WI38 (cell line): ENCODE data around the gene MS4A4A.

Source experiments
- H3K4me3 ChIP-seq: 2 replicates; pipeline ENCODE4 v1.5.1; 2011; ENCODE audit warnings: low read depth, mild to moderate bottlenecking, control low read depth, low read length
- TF ChIP-seq, protein P1 (sequence below): IDR thresholded peaks from 2 replicates; pipeline ENCODE4 v1.5.1; 2012; ENCODE audit warnings: low read depth, mild to moderate bottlenecking, control low read depth, low read length

The MS4A4A gene

DNA sequence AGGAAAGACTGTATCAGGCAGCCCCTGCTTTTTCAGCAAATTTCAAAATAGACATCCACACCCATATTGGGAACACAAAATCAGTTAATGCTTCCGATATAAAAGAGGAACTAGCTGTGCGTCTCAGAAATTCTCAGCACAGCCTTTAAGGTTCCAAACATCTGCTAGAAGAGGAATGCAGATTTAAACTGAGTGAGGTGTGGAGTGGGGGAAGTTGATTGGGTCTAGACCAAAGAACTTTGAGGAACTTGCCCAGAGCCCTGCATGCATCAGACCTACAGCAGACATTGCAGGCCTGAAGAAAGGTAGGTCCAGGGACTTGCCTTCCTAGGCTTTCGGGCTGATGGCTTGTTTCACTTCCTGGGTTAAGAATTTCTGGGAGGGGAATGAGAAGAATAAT is at the start of gene MS4A4A:
Gene MS4A4A, plus strand, starts transcription at position 255 of the 400 bp plus-strand sequence. Its CDS starts 10 bp downstream, at position 265.
- TF ChIP-seq, protein P1, sequence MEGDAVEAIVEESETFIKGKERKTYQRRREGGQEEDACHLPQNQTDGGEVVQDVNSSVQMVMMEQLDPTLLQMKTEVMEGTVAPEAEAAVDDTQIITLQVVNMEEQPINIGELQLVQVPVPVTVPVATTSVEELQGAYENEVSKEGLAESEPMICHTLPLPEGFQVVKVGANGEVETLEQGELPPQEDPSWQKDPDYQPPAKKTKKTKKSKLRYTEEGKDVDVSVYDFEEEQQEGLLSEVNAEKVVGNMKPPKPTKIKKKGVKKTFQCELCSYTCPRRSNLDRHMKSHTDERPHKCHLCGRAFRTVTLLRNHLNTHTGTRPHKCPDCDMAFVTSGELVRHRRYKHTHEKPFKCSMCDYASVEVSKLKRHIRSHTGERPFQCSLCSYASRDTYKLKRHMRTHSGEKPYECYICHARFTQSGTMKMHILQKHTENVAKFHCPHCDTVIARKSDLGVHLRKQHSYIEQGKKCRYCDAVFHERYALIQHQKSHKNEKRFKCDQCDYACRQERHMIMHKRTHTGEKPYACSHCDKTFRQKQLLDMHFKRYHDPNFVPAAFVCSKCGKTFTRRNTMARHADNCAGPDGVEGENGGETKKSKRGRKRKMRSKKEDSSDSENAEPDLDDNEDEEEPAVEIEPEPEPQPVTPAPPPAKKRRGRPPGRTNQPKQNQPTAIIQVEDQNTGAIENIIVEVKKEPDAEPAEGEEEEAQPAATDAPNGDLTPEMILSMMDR, result no peak
- no peak within 1 kb of the TSS for H3K4me3 ChIP-seq

GRCh38 chr11:60230681-60231080 is 49.8 kb upstream of the MS4A4A start:
- no peak overlapping the region for H3K4me3 ChIP-seq
- TF ChIP-seq, protein P1, result no peak

DNA sequence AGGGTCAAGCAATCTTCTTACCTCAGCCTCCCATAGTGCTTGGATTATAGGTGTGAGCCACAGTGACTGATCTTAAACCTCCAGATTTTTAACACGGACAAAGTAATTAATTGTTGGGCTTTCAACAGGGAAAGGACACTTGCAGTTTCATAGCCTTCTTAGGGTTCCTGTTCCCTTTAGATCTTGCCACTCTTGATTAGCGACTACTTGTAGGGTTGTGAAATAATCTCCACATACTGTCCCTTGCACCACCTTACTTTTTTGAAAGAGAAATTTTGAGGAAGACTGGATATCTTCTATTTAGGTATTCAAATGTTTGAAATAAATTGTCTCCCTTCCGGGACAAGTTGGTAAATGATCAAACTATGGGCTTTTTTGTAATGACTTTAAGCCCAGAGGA is 45.1 kb upstream of the MS4A4A start:
- TF ChIP-seq, protein P1, result no peak
- H3K4me3 ChIP-seq, result no peak overlapping the region

GRCh38 chr11:60240662-60241061 is 39.8 kb upstream of the MS4A4A start:
- TF ChIP-seq, protein P1, result no peak
- no peak overlapping the region for H3K4me3 ChIP-seq

DNA sequence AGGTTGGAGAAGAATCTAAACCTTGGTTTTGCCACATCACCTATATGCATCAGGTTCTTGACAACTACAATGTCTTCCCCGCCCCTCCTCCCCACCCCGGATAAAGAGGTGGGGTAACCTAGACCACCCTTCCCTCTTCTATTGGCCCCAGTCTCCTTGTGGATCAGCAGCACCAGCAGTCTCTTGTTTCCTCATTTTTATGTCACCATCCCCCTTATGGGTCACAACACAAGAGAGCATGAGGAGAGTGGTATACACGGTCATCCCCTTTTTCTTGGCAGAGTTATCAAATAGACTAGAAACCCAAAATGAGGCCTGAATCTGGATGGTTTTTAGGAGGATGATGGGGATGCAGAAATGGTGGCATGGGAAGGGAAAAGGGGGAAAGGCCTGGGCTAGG is 38.7 kb upstream of the MS4A4A start:
- TF ChIP-seq, protein P1, result no peak
- H3K4me3 ChIP-seq, result no peak overlapping the region

GRCh38 chr11:60242740-60243239 is 37.7 kb upstream of the MS4A4A start, which contains the start of gene MS4A4E:
MS4A4E (minus strand) TSS chr11:60243137; CDS start chr11:60230055, 13,082 bp downstream.
- TF ChIP-seq, protein P1, result no peak
- H3K4me3 ChIP-seq, result no peak within 1 kb of the TSS

GRCh38 chr11:60251485-60252212 is 28.8 kb upstream of the MS4A4A start:
- no peak overlapping the region for H3K4me3 ChIP-seq
- TF ChIP-seq, protein P1, result peak; percentile 25; the same call in 1 of the 2 replicates
